ENCODE data around the gene HRH2. TPM values are rescaled to one million over a fixed set of nuclear protein-coding genes. Genes with fewer than 3 reads are reported as not detected.

HRH2 gene
- polyA plus RNA-seq, 1 donor: 2.1 TPM

DNA sequence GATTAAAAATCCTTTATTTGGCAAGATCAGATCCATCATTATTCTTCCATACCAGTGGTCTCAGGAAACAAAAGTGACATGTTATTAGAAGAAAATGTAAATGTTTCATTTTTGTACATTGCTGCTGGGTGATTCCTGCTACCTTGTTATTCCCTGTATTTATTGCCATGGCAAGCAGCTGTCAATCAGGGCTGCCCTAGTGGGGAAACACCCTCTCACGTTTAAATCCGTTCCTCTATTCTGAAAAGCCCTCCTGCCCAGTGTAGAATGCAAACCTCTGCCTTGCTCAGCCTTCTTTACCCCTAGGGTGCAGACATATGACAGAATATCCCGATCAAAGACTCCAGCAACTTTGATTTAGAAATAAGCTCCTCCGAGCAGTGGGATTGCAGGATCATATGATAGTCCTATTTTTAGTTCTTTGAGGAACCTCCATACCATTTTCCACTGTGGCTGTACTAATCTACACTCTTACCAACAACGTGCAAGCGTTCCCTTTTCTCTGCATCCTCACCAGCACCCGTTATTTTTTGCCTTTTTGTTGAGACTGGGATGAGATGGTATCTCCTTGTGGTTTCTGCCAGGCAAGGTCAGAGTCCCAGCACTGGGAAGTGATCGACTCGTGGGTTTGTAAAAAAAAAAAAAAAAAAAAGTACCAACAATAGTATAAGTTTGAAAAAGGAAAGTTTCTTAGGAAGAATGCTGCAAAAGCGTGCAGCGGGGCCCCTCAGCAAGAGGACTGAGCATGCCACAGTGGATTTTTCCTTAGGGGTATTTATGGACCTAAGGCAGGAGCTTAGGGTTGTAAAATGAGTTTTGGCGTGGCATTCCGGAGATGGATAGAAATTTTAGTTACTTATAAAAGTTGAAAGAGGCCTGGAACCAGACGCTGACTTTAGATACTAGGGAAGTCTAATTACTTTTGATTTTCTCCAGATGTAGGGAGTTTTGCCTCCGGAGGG, 66.7 kb downstream of the HRH2 start:
- H3K9me3 ChIP-seq (ENCODE audit: control insufficient read depth, low read depth, low read length): no peaks in the 10 kb centered on the region
- WGBS (ENCODE audit: insufficient coverage, low lambda C conversion rate): 43% methylated on average over 4 of the region's 15 CpGs
- no peaks in the 10 kb centered on the region for H3K36me3 ChIP-seq (ENCODE audit: control insufficient read depth, insufficient read depth, low read length)
- H3K27me3 ChIP-seq (ENCODE audit: control insufficient read depth, insufficient read depth, low read length): peaks cover 21% of the 10 kb centered on the region
- no peak overlapping the region for H3K27ac ChIP-seq (ENCODE audit: low read length)
- H3K4me3 ChIP-seq (ENCODE audit: low read length): no peak overlapping the region
- no peak for DNase-seq
- H3K4me1 ChIP-seq (ENCODE audit: control insufficient read depth, insufficient read depth, low read length): peaks cover 4% of the 10 kb centered on the region

DNA sequence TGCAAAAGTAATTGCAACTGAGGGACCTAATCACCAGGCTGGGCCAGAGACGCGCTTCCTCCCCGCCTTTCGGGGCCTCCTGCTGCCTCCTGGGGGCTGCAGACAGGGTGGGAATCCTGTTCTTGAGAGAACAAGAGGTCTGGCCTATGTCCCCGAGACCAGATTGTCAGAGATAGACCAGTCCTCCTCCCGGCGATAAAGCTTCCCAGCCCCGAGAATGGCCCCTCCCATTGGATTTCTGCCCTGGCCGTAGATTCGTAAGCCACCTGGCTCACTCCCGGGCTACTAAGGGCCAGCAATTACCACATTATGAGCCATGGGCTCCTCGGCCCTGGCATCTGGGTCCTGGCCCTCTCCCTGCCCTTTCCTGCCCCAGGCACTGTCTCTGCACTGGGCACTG, 70.4 kb downstream of the HRH2 start:
- H3K9me3 ChIP-seq (ENCODE audit: control insufficient read depth, low read depth, low read length): no peaks in the 10 kb centered on the region
- no peak for DNase-seq

DNA sequence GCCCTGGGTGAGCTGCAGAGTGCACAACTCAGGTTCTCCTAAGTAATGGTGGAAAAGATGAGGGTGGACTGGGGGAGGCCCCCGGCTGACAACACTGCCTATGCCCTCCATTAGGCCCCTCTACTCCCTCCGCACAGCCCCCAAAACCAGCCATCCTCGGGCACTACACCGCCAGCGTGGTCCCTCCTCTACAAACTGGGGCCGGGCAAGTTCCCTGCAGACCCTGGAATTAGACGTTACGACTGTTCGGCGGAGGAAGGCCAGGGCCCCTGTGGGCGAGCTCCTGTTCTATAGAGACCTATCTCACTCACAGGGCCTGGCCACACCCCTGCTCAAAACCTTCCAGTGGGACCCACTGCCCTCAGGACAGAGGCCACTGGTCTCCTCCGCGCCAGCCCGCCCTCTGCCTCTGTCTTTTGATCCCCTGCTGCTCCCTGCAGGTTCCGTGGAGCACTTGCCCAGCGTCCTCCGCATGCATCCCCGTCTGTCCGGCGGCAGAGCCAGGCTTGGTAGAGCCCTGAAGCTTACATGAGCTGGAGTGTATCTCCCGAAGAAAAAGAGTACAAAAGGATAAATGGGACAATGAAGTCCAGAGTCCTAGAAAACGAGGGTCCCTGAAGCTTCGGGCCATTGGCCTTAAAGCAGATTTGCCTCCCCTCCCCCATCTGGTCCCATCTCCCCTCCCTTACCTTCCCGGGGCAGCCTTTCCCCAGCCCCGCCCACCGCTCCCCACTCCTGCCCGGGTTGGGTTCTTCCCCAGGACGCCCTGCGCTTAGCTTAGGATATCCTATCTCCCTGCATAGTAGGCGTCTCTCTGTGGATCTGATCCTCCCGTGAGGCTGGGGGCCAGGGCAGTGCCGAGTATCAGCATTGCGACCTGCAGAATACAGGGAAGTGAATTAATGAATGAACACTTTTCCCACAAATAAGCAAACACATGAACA, 71.3 kb downstream of the HRH2 start:
- no peak overlapping the region for H3K4me3 ChIP-seq (ENCODE audit: low read length)

More for the DNA sequence above, 70.4 kb downstream of the HRH2 start:
- H3K27me3 ChIP-seq (ENCODE audit: control insufficient read depth, insufficient read depth, low read length): peaks cover 22% of the 10 kb centered on the region
- H3K27ac ChIP-seq (ENCODE audit: low read length): no peak overlapping the region
- WGBS (ENCODE audit: insufficient coverage, low lambda C conversion rate): no CpG with 5 or more reads among the region's 12 CpGs
- peaks cover 4% of the 10 kb centered on the region for H3K4me1 ChIP-seq (ENCODE audit: control insufficient read depth, insufficient read depth, low read length)
- H3K4me3 ChIP-seq (ENCODE audit: low read length): no peak overlapping the region
- H3K36me3 ChIP-seq (ENCODE audit: control insufficient read depth, insufficient read depth, low read length): no peaks in the 10 kb centered on the region

DNA sequence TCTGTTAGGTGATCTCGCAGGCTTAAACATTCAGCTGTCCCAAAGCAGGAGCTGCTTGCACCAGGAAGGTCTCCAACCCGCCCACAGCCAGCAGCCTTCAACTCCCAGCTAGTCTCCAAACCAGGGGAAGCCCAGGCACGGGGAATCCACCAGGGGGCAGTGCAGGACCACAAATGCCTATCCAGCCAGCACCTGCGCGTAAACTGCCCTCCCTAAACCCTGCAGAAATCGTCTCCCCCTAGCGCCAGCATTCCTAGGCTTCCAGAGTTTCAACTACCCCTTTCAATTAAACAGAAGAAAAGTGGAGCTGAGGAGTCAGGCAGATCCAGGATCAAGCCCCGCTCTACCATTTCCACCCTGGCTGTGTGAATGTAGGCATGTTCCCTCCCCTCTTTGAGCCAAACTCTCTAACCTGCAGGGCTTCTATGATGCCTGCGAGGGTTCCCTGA, 72.0 kb downstream of the HRH2 start:
- WGBS (ENCODE audit: insufficient coverage, low lambda C conversion rate): no CpG with 5 or more reads among the region's 9 CpGs
- H3K4me1 ChIP-seq (ENCODE audit: control insufficient read depth, insufficient read depth, low read length): peaks cover 4% of the 10 kb centered on the region
- DNase-seq: peak; percentile 75 to 83
- H3K9me3 ChIP-seq (ENCODE audit: control insufficient read depth, low read depth, low read length): no peaks in the 10 kb centered on the region
- H3K36me3 ChIP-seq (ENCODE audit: control insufficient read depth, insufficient read depth, low read length): no peaks in the 10 kb centered on the region
- H3K27me3 ChIP-seq (ENCODE audit: control insufficient read depth, insufficient read depth, low read length): peaks cover 22% of the 10 kb centered on the region
- no peak overlapping the region for H3K27ac ChIP-seq (ENCODE audit: low read length)
- H3K4me3 ChIP-seq (ENCODE audit: low read length): no peak overlapping the region

More for the DNA sequence above, 71.3 kb downstream of the HRH2 start:
- H3K27me3 ChIP-seq (ENCODE audit: control insufficient read depth, insufficient read depth, low read length): peaks cover 22% of the 10 kb centered on the region
- H3K27ac ChIP-seq (ENCODE audit: low read length): no peak overlapping the region
- H3K4me1 ChIP-seq (ENCODE audit: control insufficient read depth, insufficient read depth, low read length): peaks cover 4% of the 10 kb centered on the region
- WGBS (ENCODE audit: insufficient coverage, low lambda C conversion rate): 0% methylated on average over 3 of the region's 33 CpGs
- no peaks in the 10 kb centered on the region for H3K9me3 ChIP-seq (ENCODE audit: control insufficient read depth, low read depth, low read length)
- H3K36me3 ChIP-seq (ENCODE audit: control insufficient read depth, insufficient read depth, low read length): no peaks in the 10 kb centered on the region
- peak in 1 of 2 donors; percentile 29 for DNase-seq

DNA sequence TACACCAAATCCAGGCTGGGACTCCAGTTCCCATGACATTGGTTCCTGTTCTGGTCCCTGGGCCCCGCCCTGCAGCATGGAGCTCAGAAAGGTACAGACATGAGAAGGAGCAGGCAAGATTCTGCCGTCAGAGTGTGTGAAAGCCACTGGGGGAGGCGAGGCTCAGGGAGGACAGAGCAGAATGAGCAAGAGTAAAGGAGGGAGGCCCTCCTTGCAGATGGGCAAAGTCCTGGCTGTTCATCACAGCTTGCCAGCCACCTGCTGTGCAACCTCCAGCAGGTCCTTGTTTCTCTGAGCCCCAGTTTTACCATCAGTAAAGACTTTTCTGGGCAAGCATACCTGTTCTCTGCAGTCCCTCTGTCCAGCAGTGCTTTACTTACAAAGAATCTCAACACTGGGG, 73.3 kb downstream of the HRH2 start:
- Histone ChIP-seq H3K27me3 (ENCODE audit: control insufficient read depth, insufficient read depth, low read length) (peaks cover 22% of the 10 kb centered on the region), H3K4me1 (ENCODE audit: control insufficient read depth, insufficient read depth, low read length) (peaks cover 4% of the 10 kb centered on the region), H3K9me3 (ENCODE audit: control insufficient read depth, low read depth, low read length) (no peaks in the 10 kb centered on the region), H3K27ac (ENCODE audit: low read length) (no peak overlapping the region), H3K36me3 (ENCODE audit: control insufficient read depth, insufficient read depth, low read length) (no peaks in the 10 kb centered on the region), H3K4me3 (ENCODE audit: low read length) (no peak overlapping the region)
- no peak for DNase-seq
- WGBS (ENCODE audit: insufficient coverage, low lambda C conversion rate): no CpG with 5 or more reads among the region's 3 CpGs

DNA sequence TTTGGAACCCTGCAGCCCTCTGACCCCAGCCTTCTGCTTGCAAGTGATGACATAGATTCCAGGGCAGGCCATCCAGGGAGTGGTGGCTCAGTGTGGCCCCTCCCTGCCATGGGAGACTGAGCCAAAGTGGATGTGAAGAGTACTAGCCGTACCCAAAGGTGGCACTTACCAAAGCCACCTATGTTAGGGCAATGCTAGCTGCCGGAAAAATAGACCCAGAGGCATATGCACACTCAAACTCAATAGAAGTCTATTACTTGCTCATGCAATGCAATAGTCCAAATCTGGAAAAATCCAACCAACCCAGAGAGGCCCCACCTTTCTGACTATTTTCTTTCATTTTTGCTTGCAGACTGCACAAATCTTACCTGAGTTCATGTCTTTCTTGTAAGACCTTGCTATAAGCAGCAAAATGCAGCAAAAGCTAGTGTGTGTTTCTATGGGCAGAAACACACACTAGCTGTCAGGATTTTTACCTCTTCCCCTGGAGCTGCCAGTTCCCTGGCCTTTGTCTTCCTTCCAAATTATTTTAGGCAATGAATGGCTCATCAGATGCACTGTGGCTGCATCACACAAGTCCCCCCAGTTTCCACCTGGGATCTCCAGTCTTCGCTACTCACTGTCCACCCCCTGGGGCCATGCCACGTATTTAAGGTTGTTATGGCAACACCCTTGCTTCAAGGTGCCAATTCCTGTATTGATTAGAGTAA, 74.0 kb downstream of the HRH2 start:
- H3K4me1 ChIP-seq (ENCODE audit: control insufficient read depth, insufficient read depth, low read length): peaks cover 4% of the 10 kb centered on the region
- H3K27me3 ChIP-seq (ENCODE audit: control insufficient read depth, insufficient read depth, low read length): peaks cover 22% of the 10 kb centered on the region
- H3K9me3 ChIP-seq (ENCODE audit: control insufficient read depth, low read depth, low read length): no peaks in the 10 kb centered on the region
- no peak for DNase-seq
- no peaks in the 10 kb centered on the region for H3K36me3 ChIP-seq (ENCODE audit: control insufficient read depth, insufficient read depth, low read length)
- no peak overlapping the region for H3K4me3 ChIP-seq (ENCODE audit: low read length)
- WGBS (ENCODE audit: insufficient coverage, low lambda C conversion rate): no CpG with 5 or more reads among the region's 4 CpGs
- no peak overlapping the region for H3K27ac ChIP-seq (ENCODE audit: low read length)

DNA sequence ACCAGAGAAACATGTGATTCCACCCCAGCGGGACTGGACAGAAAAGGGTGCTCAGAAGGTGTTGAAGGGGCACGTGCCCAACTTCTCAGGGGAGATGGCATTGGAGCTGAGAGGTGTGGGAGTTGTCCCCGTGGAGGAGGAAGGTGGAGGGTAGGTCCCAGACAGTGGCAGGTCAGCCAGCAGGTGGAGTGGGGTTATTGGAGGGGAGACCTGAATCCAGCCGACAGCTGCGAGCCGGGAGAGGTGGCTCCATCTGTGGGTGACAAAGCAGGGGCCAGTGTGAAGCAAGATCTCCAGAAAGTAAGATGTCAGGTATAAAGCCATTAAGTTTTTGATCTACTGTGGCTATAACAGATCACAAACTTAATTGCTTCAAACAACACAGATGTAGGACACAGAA, 75.1 kb downstream of the HRH2 start:
- Histone ChIP-seq H3K27me3 (ENCODE audit: control insufficient read depth, insufficient read depth, low read length) (peaks cover 16% of the 10 kb centered on the region), H3K27ac (ENCODE audit: low read length) (no peak overlapping the region), H3K4me1 (ENCODE audit: control insufficient read depth, insufficient read depth, low read length) (peaks cover 4% of the 10 kb centered on the region), H3K36me3 (ENCODE audit: control insufficient read depth, insufficient read depth, low read length) (no peaks in the 10 kb centered on the region), H3K4me3 (ENCODE audit: low read length) (no peak overlapping the region), H3K9me3 (ENCODE audit: control insufficient read depth, low read depth, low read length) (no peaks in the 10 kb centered on the region)
- no peak for DNase-seq
- WGBS (ENCODE audit: insufficient coverage, low lambda C conversion rate): no CpG with 5 or more reads among the region's 6 CpGs

DNA sequence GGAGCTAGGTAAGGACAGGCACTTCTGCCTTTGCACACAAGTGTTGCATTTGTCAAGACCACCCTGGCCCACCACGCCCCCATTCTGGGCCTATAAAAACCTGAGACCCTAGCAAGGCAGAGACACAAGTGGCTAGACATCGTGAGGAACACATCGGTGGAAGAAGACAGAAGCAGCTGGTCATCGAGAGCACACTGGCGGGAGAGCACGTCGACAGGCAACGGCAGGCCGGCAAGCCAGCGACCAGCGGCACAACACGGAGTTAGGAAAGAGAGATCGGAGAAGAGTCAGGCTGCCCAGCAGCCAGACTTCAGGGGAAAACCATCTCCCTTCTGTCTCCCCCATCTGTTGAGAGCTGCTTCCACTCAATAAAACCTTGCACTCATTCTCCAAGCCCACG, 76.1 kb downstream of the HRH2 start:
- no CpG with 5 or more reads among the region's 14 CpGs for WGBS (ENCODE audit: insufficient coverage, low lambda C conversion rate)
- Histone ChIP-seq H3K36me3 (ENCODE audit: control insufficient read depth, insufficient read depth, low read length) (no peaks in the 10 kb centered on the region), H3K4me1 (ENCODE audit: control insufficient read depth, insufficient read depth, low read length) (peaks cover 4% of the 10 kb centered on the region), H3K4me3 (ENCODE audit: low read length) (no peak overlapping the region), H3K27ac (ENCODE audit: low read length) (no peak overlapping the region), H3K9me3 (ENCODE audit: control insufficient read depth, low read depth, low read length) (no peaks in the 10 kb centered on the region), H3K27me3 (ENCODE audit: control insufficient read depth, insufficient read depth, low read length) (peaks cover 6% of the 10 kb centered on the region)
- DNase-seq: no peak

DNA sequence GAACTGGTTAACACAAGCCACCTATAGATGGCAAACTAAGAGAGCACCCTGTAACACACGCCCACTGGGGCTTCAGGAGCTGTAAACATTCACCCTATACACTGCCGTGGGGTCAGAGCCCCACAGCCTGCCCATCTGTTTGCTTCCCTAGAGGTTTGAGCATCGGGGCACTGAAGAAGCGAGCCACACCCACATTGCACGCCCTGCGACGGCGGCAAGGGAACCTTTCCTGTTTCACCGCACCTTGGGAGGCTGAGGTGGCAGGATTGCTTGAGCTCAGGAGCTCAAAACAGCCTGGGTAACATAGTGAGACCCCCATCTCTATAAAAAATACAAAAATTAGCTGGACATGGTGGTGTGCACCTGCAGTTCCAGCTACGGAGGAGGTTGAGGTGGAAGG, 76.6 kb downstream of the HRH2 start:
- Histone ChIP-seq H3K27ac (ENCODE audit: low read length) (no peak overlapping the region), H3K9me3 (ENCODE audit: control insufficient read depth, low read depth, low read length) (no peaks in the 10 kb centered on the region), H3K4me1 (ENCODE audit: control insufficient read depth, insufficient read depth, low read length) (peaks cover 2% of the 10 kb centered on the region), H3K4me3 (ENCODE audit: low read length) (no peak overlapping the region), H3K36me3 (ENCODE audit: control insufficient read depth, insufficient read depth, low read length) (no peaks in the 10 kb centered on the region), H3K27me3 (ENCODE audit: control insufficient read depth, insufficient read depth, low read length) (peaks cover 1% of the 10 kb centered on the region)
- no peak for DNase-seq
- WGBS (ENCODE audit: insufficient coverage, low lambda C conversion rate): no CpG with 5 or more reads among the region's 10 CpGs

DNA sequence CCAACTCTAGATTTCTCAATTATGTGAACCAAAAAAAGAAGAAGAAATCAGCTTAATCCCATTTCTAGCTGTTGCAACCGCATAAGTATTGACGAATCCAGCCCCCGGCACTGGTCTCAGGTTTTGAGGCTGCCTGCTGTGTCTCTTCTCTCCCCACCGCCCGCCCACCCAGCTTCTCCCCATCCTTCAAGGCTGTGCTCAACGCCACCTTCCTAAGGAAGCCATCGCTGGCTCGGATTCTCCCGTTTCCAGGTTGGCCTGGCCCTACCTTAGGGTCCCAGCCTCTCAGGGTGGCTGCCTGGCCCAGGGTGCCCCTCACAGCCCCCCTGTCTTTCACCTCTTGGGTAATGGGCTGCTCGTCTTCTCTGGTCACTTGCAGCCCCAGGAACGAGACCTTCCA, 77.8 kb downstream of the HRH2 start:
- WGBS (ENCODE audit: insufficient coverage, low lambda C conversion rate): no CpG with 5 or more reads among the region's 11 CpGs
- H3K36me3 ChIP-seq (ENCODE audit: control insufficient read depth, insufficient read depth, low read length): no peaks in the 10 kb centered on the region
- H3K27me3 ChIP-seq (ENCODE audit: control insufficient read depth, insufficient read depth, low read length): no peaks in the 10 kb centered on the region
- no peak overlapping the region for H3K27ac ChIP-seq (ENCODE audit: low read length)
- no peak overlapping the region for H3K4me3 ChIP-seq (ENCODE audit: low read length)
- no peaks in the 10 kb centered on the region for H3K4me1 ChIP-seq (ENCODE audit: control insufficient read depth, insufficient read depth, low read length)
- no peaks in the 10 kb centered on the region for H3K9me3 ChIP-seq (ENCODE audit: control insufficient read depth, low read depth, low read length)
- DNase-seq: no peak
